HepG2 (cell line): ENCODE data around the gene SSPN. TPM values are rescaled to one million over a fixed set of nuclear protein-coding genes. Genes with fewer than 3 reads are reported as not detected.

ENCODE experiments used
- EP300 ChIP-seq, 3 experiments: sonication (generic) in 1 of 3; formaldehyde crosslinking in 1 of 3; IDR thresholded peaks; 2 replicates each; pipeline versions ENCODE4 v1.5.1 to v1.6.1; 2011 to 2020; ENCODE audit warnings: low read depth in 2 of 3, low read length in 2 of 3, borderline replicate concordance in 1 of 3, improper control_type of control experiment in 1 of 3, mild to moderate bottlenecking in 1 of 3, missing genetic modification reagents in 1 of 3, moderate library complexity in 1 of 3
- FOXK2 ChIP-seq: fragments of 450-650 bp; IDR thresholded peaks from 2 replicates; pipeline ENCODE4 v1.6.1; 2016
- KDM4B ChIP-seq: sonication (generic); formaldehyde crosslinking; IDR thresholded peaks from 2 replicates; pipeline ENCODE4 v1.4.0; 2020; ENCODE audit warnings: missing genetic modification reagents
- MYNN ChIP-seq: sonication (generic); formaldehyde crosslinking; IDR thresholded peaks from 2 replicates; pipeline ENCODE4 v1.4.0; 2020; ENCODE audit warnings: mild to moderate bottlenecking, low read depth, missing genetic modification reagents
- ONECUT2 ChIP-seq: sonication (generic); formaldehyde crosslinking; IDR thresholded peaks from 2 replicates; pipeline ENCODE4 v1.4.0; 2020; ENCODE audit warnings: missing genetic modification reagents
- PRPF4 ChIP-seq: fragments of 200-400 bp; formaldehyde crosslinking; IDR thresholded peaks from 2 replicates; pipeline ENCODE4 v1.6.1; 2016; ENCODE audit warnings: low read length, low read depth; ENCODE audit not compliant: poor library complexity, severe bottlenecking
- SMC3 ChIP-seq: IDR thresholded peaks from 2 replicates; pipeline ENCODE4 v1.6.1; 2011; ENCODE audit warnings: low read length, improper control_type of control experiment
- ZFP36L2 ChIP-seq: sonication (generic); formaldehyde crosslinking; IDR thresholded peaks from 2 replicates; pipeline ENCODE4 v1.4.0; 2020; ENCODE audit warnings: missing genetic modification reagents
- ZKSCAN1 ChIP-seq: fragments of 150-350 bp; IDR thresholded peaks from 2 replicates; pipeline ENCODE4 v1.6.1; 2014; ENCODE audit warnings: low read length
- ZMAT3 ChIP-seq: sonication (generic); formaldehyde crosslinking; conservative IDR thresholded peaks from 2 replicates; pipeline ENCODE4 v1.7.0; 2021; ENCODE audit warnings: missing genetic modification reagents
- ZNF205 ChIP-seq: IDR thresholded peaks from 2 replicates; pipeline ENCODE4 v1.6.1; 2018; ENCODE audit warnings: missing biosample characterization, missing genetic modification reagents
- ZNF232 ChIP-seq: sonication (generic); formaldehyde crosslinking; IDR thresholded peaks from 2 replicates; pipeline ENCODE4 v1.4.0; 2020; ENCODE audit warnings: missing genetic modification reagents, borderline replicate concordance
- ZNF720 ChIP-seq: sonication (generic); formaldehyde crosslinking; IDR thresholded peaks from 2 replicates; pipeline ENCODE4 v1.4.0; 2020; ENCODE audit warnings: missing genetic modification reagents
- ZNF761 ChIP-seq: sonication (generic); formaldehyde crosslinking; conservative IDR thresholded peaks from 2 replicates; pipeline ENCODE4 v1.4.0; 2020; ENCODE audit warnings: mild to moderate bottlenecking, missing genetic modification reagents
- ZNF850 ChIP-seq: sonication (generic); formaldehyde crosslinking; conservative IDR thresholded peaks from 2 replicates; pipeline ENCODE4 v1.9.0; 2021; ENCODE audit warnings: mild to moderate bottlenecking, missing genetic modification reagents
- ZNF878 ChIP-seq: sonication (generic); formaldehyde crosslinking; IDR thresholded peaks from 2 replicates; pipeline ENCODE4 v1.8.1; 2023; ENCODE audit warnings: mild to moderate bottlenecking, missing genetic modification reagents, moderate library complexity
- ZSCAN20 ChIP-seq: sonication (generic); formaldehyde crosslinking; IDR thresholded peaks from 2 replicates; pipeline ENCODE4 v1.4.0; 2020; ENCODE audit warnings: missing genetic modification reagents, mild to moderate bottlenecking, borderline replicate concordance
- polyA plus RNA-seq, 8 experiments: library from polyadenylated mRNA; depleted of rRNA in 3 of 8; stranded (reverse) in 7 of 8; unstranded in 1 of 8; fragments of >200 nt; fragmentation: Illumina TruSeq in 4 of 8; extraction: Trizol in 4 of 8; gene quantifications; 2 replicates each; pipeline versions ENCODE4 v1.2.1 to v1.2.3, GENCODE V29; 2011 to 2016; ENCODE audit warnings: low read depth in 4 of 8, missing spikeins in 1 of 8, mixed read lengths in 1 of 8; ENCODE audit not compliant: insufficient read depth in 1 of 8
- total RNA-seq, 5 experiments: library from RNA; depleted of rRNA; stranded (reverse); fragments of >200 nt; fragmentation: Illumina TruSeq; extraction: Trizol; gene quantifications; 2 replicates each; pipeline ENCODE4 v1.2.3, GENCODE V29; 2016; ENCODE audit warnings: low read depth in 1 of 5
- TF ChIP-seq, protein P1 (sequence below): sonication (generic); formaldehyde crosslinking; IDR thresholded peaks from 2 replicates; pipeline ENCODE4 v1.4.0; 2020; ENCODE audit warnings: missing genetic modification reagents, mild to moderate bottlenecking, borderline replicate concordance
- TF ChIP-seq, protein P2 (sequence below): sonication (generic); formaldehyde crosslinking; IDR thresholded peaks from 2 replicates; pipeline ENCODE4 v1.4.0; 2020; ENCODE audit warnings: missing genetic modification reagents
- TF ChIP-seq, protein P3 (sequence below): fragments of 450-650 bp; IDR thresholded peaks from 2 replicates; pipeline ENCODE4 v1.6.1; 2017
- TF ChIP-seq, protein P4 (sequence below): sonication (generic); formaldehyde crosslinking; IDR thresholded peaks from 2 replicates; pipeline ENCODE4 v1.8.0; 2022; ENCODE audit warnings: mild to moderate bottlenecking, missing genetic modification reagents, moderate library complexity
- TF ChIP-seq, protein P5 (sequence below): sonication (generic); IDR thresholded peaks from 2 replicates; pipeline ENCODE4 v1.6.1; 2016; ENCODE audit warnings: low read depth, borderline replicate concordance
- TF ChIP-seq, protein P6 (sequence below): sonication (generic); formaldehyde crosslinking; IDR thresholded peaks from 2 replicates; pipeline ENCODE4 v1.8.1; 2023; ENCODE audit warnings: mild to moderate bottlenecking, missing genetic modification reagents, borderline replicate concordance

SSPN gene
- total and polyA plus RNA-seq, 2 of the 13 experiments (the other 11 are each of a cell fraction or from before 2014, with no cell fraction given): not detected

DNA sequence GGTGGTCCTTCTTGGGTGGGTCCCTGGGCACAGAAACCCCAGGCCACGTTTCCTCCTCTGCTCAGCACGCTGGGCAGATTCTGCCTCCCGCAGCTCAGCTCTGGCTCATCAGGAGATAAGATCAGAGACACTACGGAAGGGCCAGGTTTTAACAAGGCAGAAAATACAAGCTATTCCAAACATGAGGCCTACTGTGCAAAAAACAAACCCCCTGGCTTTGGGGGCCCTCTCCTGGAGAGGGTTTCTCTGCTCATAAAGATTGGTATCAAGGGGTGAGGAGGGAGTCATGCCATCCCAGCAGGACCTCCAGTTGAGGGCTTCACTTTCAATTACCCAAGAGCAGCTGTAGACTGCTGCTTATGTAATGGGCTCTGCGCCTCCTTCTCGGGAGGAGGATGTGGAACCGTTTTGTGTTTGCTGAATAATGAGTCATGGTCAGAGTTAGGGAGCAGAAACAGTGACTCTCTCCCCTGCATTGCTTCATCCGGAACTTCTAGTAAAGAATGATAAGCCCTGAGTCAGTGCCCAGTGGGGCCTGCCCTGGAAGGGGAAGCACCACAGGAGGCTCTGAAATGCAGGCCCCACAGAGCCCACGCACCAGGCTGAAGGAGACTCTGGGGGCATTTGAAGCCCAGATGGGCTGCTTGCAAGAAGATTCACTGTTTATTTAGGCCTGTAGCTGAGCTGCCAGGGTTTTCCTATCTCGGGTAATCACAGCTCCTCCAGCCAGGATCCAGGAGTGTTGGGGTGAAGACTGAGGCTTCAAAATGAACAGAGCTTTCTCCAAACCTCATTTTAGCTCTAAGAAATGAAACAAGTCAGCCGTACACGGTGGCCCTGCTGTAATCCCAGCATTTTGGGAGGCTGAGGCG is 79.3 kb downstream of the SSPN start (continued):
- TF ChIP-seq, protein P1, sequence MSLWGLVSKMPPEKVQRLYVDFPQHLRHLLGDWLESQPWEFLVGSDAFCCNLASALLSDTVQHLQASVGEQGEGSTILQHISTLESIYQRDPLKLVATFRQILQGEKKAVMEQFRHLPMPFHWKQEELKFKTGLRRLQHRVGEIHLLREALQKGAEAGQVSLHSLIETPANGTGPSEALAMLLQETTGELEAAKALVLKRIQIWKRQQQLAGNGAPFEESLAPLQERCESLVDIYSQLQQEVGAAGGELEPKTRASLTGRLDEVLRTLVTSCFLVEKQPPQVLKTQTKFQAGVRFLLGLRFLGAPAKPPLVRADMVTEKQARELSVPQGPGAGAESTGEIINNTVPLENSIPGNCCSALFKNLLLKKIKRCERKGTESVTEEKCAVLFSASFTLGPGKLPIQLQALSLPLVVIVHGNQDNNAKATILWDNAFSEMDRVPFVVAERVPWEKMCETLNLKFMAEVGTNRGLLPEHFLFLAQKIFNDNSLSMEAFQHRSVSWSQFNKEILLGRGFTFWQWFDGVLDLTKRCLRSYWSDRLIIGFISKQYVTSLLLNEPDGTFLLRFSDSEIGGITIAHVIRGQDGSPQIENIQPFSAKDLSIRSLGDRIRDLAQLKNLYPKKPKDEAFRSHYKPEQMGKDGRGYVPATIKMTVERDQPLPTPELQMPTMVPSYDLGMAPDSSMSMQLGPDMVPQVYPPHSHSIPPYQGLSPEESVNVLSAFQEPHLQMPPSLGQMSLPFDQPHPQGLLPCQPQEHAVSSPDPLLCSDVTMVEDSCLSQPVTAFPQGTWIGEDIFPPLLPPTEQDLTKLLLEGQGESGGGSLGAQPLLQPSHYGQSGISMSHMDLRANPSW (CRISPR knock-in tag): no peak
- no peak for TF ChIP-seq FOXK2
- peak; percentile 86 for TF ChIP-seq ZNF205
- no peak for TF ChIP-seq SMC3
- 0 out of 2 replicates have a peak, but pooled peaks have one; percentile 20 for TF ChIP-seq ZKSCAN1
- no peak for TF ChIP-seq ZNF850
- TF ChIP-seq ZFP36L2: no peak
- TF ChIP-seq ZNF878: 0 out of 2 replicates have a peak, but pooled peaks have one; percentile 42
- TF ChIP-seq, protein P2, sequence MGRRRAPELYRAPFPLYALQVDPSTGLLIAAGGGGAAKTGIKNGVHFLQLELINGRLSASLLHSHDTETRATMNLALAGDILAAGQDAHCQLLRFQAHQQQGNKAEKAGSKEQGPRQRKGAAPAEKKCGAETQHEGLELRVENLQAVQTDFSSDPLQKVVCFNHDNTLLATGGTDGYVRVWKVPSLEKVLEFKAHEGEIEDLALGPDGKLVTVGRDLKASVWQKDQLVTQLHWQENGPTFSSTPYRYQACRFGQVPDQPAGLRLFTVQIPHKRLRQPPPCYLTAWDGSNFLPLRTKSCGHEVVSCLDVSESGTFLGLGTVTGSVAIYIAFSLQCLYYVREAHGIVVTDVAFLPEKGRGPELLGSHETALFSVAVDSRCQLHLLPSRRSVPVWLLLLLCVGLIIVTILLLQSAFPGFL (CRISPR knock-in tag): no peak
- TF ChIP-seq EP300 (IDR thresholded peaks at IDR 0.05; ENCODE audit: low read depth in 2 of 2, low read length in 2 of 2): peak; percentile 49 to 82; a peak in 3 of 4 replicates
- peak; percentile 76; the same call in 1 of the 2 replicates for TF ChIP-seq EP300 (CRISPR knock-in tag; IDR thresholded peaks at IDR 0.05; ENCODE audit: borderline replicate concordance)
- no peak for TF ChIP-seq ZMAT3 (CRISPR knock-in tag)
- TF ChIP-seq, protein P3, sequence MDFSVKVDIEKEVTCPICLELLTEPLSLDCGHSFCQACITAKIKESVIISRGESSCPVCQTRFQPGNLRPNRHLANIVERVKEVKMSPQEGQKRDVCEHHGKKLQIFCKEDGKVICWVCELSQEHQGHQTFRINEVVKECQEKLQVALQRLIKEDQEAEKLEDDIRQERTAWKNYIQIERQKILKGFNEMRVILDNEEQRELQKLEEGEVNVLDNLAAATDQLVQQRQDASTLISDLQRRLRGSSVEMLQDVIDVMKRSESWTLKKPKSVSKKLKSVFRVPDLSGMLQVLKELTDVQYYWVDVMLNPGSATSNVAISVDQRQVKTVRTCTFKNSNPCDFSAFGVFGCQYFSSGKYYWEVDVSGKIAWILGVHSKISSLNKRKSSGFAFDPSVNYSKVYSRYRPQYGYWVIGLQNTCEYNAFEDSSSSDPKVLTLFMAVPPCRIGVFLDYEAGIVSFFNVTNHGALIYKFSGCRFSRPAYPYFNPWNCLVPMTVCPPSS: no peak
- no peak for TF ChIP-seq ZNF761
- TF ChIP-seq KDM4B (CRISPR knock-in tag): 0 out of 2 replicates have a peak, but pooled peaks have one; percentile 58
- TF ChIP-seq ZNF232 (CRISPR knock-in tag): no peak; the same call in 1 of the 2 replicates
- no peak for TF ChIP-seq ZNF720 (CRISPR knock-in tag)
- TF ChIP-seq, protein P4, sequence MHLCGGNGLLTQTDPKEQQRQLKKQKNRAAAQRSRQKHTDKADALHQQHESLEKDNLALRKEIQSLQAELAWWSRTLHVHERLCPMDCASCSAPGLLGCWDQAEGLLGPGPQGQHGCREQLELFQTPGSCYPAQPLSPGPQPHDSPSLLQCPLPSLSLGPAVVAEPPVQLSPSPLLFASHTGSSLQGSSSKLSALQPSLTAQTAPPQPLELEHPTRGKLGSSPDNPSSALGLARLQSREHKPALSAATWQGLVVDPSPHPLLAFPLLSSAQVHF: no peak
- TF ChIP-seq, protein P5, sequence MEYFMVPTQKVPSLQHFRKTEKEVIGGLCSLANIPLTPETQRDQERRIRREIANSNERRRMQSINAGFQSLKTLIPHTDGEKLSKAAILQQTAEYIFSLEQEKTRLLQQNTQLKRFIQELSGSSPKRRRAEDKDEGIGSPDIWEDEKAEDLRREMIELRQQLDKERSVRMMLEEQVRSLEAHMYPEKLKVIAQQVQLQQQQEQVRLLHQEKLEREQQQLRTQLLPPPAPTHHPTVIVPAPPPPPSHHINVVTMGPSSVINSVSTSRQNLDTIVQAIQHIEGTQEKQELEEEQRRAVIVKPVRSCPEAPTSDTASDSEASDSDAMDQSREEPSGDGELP: peak; percentile 76; the same call in 1 of the 2 replicates
- TF ChIP-seq ZSCAN20 (CRISPR knock-in tag): no peak
- TF ChIP-seq PRPF4: no peak
- no peak for TF ChIP-seq MYNN (CRISPR knock-in tag)
- TF ChIP-seq, protein P6, sequence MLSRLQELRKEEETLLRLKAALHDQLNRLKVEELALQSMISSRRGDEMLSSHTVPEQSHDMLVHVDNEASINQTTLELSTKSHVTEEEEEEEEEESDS (CRISPR knock-in tag): no peak; the same call in 1 of the 2 replicates
- no peak for TF ChIP-seq ONECUT2 (CRISPR knock-in tag)
